Stimulated activated CD8-positive, alpha-beta memory T cell treated with anti-CD3 and anti-CD28 coated beads, Interleukin-4, amount 100 ng/mL, for 48 hours (primary cell): Measurements from ENCODE around the gene MTCH2.
"Not testable (repeated sequence)": the region's sequence is repeated elsewhere in the genome, so short reads cannot be mapped to it uniquely, and the experiment has no call there.

Experiments used
- DNase-seq: peaks from one replicate; pipeline ENCODE4 v3.0.0-alpha.2; 2020

The MTCH2 gene

DNA sequence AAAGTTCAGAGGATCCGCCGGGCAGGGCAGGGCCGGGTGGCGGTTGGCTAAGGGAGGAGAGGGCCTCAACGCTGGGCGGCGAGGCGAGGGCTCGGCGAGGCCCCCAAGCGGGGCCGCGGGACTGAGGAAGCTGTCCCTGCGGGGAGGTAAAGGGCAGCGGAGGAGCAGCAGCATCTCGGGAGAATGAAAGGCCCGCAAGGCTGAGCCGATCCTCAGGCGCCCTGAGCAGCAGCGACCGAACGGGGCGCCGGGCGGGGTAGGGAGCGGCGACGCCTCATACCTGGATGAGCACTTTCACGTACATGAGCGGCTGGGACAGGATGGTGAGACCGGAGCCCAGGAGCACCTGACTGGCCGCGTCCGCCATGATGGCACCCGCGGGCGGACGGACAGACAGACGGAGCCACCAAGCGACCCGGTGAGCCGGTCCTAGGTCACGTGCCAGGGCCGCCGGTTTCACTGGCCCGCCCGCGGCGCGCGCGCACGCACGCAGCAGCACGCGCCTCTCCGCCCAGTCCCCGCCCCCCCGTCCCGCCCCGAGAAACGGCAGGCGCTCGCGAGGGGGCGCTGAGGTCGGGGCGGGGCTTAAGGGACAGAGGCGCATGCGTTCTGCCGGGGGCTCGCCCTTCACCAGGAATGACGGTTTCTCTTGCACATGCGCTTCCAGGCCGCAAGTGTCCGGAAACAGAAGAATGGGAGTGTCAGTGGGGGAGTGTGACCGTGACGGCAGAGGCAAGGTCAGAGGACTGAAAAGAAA is at the start of gene MTCH2:
Gene MTCH2 (minus strand): TSS at position 461 of the 757 bp plus-strand sequence. CDS start 94 bp downstream, at position 367.
- peak; percentile 97 for DNase-seq

DNA sequence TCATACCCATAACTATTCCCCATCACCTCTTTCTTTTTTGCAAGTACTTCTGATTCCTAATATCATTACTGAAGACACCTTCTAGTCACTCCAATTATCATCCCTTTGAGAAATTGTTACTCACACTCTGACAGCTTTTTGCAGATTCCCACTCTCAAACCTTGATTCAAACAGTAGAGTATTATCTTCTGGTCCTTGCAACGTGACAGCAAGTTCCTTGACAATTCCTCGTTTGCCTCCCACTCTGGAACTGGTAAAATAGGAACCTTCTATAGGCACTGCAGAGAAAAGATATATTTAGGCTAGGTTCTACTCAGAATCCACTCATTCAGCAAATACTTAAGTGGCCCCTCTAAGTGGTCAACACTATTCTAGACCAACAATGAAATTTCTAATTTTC is 49.6 kb upstream of the MTCH2 start:
- DNase-seq = no peak

GRCh38 chr11:47689480-47689879 is 47.1 kb upstream of the MTCH2 start:
- DNase-seq = no peak

GRCh38 chr11:47688991-47689390 is 46.6 kb upstream of the MTCH2 start:
- no peak for DNase-seq

DNA sequence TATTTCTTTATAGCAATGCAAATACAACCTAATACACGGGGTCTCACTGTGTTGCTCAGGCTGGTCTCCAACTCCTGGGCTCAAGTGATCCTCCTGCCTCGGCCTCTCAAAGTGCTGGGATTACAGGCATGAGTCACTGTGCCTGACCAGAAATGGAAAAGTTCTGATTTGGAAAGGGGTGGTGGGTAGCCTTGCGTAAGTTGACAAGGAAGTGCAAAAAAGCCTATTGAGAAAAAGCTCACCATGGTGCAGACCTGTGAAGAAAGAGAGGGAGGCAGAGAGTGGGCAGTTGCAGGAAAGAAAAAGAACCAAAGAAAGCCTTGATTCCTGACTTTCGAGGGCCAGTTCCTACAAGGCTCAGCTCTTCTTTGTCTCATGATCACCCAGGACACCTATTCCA is 45.8 kb upstream of the MTCH2 start:
- no peak for DNase-seq

DNA sequence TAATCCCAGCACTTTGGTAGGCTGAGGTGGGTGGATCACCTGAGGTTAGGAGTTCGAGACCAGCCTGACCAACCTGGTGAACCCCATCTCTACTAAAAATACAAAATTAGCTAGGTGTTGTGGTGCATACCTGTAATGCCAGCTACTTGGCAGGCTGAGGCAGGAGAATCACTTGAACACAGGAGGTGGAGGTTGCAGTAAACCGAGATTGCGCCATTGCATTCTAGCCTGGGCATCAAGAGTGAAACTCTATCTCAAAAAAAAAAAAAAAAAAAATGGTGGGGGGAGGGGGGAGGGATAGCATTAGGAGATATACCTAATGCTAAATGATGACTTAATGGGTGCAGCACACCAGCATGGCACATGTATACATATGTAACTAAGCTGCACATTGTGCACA is 44.3 kb upstream of the MTCH2 start:
- DNase-seq = not testable (repeated sequence)

DNA sequence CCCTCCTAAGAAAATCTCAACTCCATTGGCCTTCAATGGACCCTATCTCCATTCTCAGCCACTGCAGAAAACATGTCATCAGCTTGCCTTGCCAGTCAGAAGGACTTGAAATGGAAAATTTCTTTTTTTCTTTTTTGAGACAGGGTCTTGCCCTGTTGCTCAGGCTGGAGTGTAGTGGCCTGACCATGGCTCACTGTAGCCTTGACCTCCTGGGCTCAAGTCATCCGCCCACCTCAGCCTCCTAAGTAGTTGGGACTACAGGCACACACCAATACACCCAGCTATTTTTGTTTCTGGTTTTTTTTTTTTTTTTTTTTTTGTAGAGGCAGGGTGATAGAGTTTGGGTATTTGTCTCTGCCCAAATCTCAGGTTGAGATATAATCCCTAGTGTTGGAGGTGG is 43.8 kb upstream of the MTCH2 start:
- DNase-seq = no peak

DNA sequence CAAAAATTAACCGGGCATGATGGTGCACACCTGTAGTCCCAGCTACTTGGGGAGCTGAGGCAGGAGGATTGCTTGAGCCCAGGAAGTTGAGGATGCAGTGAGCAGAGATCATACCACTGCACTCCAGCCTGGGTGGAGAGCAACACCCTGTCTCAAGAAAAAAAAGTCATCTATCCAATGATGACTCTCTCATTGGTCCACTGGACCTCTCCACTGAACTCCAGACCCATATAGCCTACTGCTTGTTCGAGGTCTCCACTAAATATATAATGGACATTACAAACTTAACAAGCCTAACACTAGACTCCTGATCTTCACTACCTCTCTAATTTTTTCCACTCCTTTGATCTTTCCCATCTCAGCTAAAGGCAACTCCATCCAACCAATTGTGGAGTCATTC is 33.5 kb upstream of the MTCH2 start:
- no peak for DNase-seq

DNA sequence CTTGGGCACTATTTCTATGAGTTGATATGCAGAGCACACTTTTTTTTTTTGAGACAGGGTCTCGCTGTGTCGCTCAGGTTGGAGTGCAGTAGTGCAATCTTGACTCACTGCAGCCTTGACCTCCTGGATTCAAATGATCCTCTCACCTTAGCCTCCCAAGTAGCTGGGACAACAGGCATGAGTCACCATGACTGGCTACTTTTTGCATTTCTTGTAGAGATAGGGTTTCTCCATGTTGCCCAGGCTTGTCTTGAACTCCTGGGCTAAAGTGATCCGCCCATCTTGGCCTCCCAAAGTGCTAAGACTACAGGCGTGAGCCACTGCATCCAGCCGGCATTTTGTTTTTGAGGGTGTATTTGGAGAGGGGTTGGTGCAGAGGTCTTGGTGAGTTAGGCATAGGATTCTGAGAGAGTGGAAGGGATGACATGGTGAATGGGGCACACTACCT is 29.9 kb upstream of the MTCH2 start:
- DNase-seq = no peak

DNA sequence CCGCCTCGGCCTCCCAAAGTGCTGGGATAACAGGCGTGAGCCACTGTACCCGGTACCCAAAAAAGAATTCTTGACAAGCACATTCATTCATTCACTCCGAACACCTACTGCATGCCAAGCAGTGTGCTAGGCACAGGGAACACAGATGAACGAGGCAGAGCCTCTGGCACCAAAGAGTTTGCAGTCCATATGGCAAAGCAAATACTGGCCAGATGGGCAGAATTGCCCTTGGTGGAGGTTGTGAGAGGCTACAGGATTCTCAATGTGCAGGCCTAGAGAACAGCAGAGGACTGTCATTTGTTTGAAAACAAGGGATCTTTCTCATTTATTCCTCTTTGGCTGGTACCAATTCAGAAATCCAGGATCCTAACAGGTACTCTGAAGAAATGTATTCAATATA is 27.5 kb upstream of the MTCH2 start:
- no peak for DNase-seq

GRCh38 chr11:47668665-47669064 is 26.3 kb upstream of the MTCH2 start:
- DNase-seq = no peak

DNA sequence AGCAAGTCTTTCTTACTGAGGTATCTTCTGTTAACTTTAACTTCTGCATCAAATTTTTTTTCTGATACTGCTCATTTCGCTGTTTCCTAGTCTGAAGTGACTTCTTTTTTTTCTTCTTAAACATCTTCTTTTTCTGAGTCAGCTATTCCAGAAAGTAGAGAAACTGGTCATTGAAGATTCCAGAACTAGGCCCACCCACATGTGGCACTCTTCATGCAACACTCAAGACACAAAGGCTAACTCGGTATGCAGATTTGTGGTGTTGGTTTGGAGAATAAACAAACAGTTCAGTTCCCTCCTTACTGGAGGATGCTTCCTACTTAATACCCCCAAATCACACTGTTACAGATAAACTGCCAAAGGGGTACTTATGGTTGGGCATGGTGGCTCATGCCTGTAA is 25.2 kb upstream of the MTCH2 start:
- DNase-seq = no peak

DNA sequence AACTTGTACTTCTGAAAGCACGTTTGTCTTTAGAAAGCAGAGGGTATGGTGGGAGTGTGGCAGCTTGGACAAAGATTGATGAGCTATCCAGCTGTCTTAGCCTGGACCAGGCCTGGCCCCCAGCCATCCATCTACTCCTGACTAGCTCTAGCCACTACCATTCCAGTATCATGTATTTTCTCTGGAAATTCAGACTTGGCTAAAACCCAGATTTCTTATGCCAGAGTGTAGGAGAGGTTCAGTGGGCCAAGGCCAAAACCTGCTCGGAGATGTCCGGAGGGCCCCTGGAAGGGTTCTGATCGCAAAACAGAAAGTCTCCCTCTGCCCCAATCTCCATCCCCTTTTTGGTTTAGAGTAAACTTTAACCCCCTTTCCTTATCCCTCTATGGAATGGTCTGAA is 24.8 kb upstream of the MTCH2 start:
- DNase-seq = no peak

- DNase-seq = not testable (repeated sequence)
These were observed 22.6 kb upstream of the MTCH2 start for GRCh38 chr11:47664936-47665335.

DNA sequence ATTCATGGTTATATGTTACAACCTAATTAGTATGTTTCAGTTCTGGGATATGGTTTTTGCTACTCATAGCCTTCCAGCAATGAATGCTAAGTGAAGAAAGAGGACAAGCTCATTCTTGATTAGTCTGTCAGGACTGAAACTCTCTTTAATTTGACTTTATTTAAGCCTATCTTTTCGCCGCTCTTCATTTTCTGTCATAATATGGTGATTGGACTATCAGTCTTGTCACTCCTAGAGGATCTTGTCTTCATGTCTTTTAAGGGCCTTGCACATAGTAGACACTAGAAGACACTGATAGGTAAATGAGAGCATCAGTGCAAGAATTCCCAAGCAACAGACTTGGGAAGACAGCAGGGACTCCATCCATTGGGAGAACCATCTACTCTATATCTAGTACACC is 18.9 kb upstream of the MTCH2 start:
- no peak for DNase-seq

DNA sequence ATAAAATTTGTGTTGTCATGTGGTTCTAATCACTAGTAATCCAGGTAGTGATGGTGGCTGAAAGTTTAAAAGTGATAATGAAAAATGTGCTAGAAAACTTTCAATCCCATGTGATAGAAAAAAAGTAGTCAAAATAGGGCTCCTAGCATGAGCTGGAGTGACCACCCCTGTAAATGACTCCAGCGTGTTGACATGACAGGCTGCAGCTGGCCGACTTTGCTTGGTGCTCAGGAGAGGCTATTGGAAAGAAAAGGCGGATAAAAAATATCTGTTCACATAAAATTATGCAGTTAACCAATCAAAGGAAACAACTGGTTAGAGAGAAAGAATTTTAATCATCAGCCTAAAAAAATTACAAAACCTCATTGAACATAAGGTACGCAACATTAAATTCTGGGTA is 16.9 kb upstream of the MTCH2 start:
- no peak for DNase-seq

GRCh38 chr11:47656260-47656885 is 14.0 kb upstream of the MTCH2 start:
- no peak for DNase-seq

GRCh38 chr11:47651818-47652469 is 9.6 kb upstream of the MTCH2 start:
- DNase-seq = no peak

DNA sequence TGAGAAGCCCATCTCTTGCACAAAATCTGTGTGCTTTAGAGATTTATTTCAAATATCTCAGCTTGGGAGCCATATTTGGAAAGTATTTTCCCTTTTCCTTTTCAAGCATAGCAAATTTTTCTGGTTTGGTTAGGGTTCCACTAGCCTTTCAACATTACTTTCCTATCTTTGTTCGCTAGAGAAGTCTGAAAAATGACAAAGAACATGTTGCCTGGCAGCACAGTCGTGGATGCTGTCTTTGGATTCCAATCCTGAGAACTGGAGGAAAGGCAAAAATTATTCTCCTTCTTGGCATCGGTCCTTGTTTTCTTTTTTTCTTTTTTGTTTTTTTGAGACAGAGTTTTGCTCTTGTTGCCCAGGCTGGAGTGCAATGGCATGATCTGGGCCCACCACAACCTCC is 6.9 kb upstream of the MTCH2 start:
- DNase-seq = no peak

- no peak for DNase-seq
These were observed 3.7 kb upstream of the MTCH2 start for GRCh38 chr11:47646019-47646418.

DNA sequence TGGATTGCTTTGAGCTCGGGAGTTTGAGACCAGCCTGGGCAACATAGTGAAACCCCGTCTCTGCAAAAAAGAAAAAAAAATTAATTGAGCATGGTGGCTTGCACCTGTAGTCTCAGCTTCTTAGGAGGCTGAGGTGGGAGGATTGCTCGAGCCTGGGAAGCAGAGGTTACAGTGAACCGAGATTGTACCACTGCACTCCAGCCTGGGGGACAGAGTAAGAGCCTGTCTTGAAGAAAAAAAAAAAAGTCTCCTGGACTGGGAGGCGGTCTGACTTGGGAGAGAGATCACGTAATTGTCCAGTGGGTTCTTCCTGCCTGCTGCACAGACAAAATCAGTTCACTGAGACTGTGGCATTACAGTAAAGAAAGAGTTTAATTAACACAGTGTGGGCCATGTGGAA is 3.1 kb upstream of the MTCH2 start:
- no peak for DNase-seq

- DNase-seq = no peak
These were observed 710 bp downstream of the MTCH2 start for GRCh38 chr11:47641600-47642098.

DNA sequence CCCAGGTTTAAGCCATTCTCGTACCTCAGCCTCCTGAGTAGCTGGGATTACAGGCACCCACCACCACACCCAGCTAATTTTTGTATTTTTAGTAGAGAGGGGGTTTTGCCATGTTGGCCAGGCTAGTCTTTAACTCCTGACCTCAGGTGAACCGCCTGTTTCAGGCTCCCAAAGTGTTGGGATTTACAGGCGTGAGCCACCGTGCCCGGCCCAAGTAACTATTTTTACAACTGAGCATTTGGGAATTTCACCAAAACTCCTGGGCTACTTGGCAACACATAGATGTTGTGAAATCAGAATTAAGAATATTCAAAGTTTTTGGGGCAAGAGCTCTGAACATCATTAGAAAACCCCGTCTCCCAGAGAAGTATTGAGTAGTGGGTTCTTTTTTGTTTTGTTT is 1.9 kb downstream of the MTCH2 start:
- not testable (repeated sequence) for DNase-seq

- not testable (repeated sequence) for DNase-seq
These were observed 6.0 kb downstream of the MTCH2 start for GRCh38 chr11:47636331-47636730.
